Smooth muscle cell (in vitro differentiated cells): ENCODE measurements around the gene CDC26. TPM values are rescaled to one million over a fixed set of nuclear protein-coding genes. Genes with fewer than 3 reads are reported as not detected.

Experiments
- DNase-seq: peaks from one replicate; lab custom pipeline; 2025; ENCODE audit not compliant: unreplicated experiment; lab: John Stamatoyannopoulos, UW
- H2AFZ ChIP-seq: fragments of 200-600 bp; sonication (generic); 2 replicates; pipeline ENCODE4 v1.6.0; 2016; ENCODE audit warnings: antibody characterized with exemption, low read depth, mild to moderate bottlenecking
- H3F3A ChIP-seq: fragments of 200-600 bp; sonication (generic); 2 replicates; pipeline ENCODE4 v1.6.0; 2017; ENCODE audit warnings: antibody characterized with exemption, low read depth
- H3K27ac ChIP-seq: fragments of 200-600 bp; sonication (generic); 2 replicates; pipeline ENCODE4 v1.5.1; 2016; ENCODE audit warnings: low read depth, mild to moderate bottlenecking
- H3K27me3 ChIP-seq: fragments of 200-600 bp; sonication (generic); 2 replicates; pipeline ENCODE4 v1.6.1; 2016; ENCODE audit warnings: low read depth, mild to moderate bottlenecking
- H3K36me3 ChIP-seq: fragments of 200-600 bp; sonication (generic); 2 replicates; pipeline ENCODE4 v1.5.1; 2016; ENCODE audit warnings: low read depth
- H3K4me1 ChIP-seq: fragments of 200-600 bp; sonication (generic); 2 replicates; pipeline ENCODE4 v1.5.1; 2016; ENCODE audit warnings: low read depth
- H3K4me2 ChIP-seq: fragments of 200-600 bp; sonication (generic); 2 replicates; pipeline ENCODE4 v1.6.0; 2016; ENCODE audit warnings: mild to moderate bottlenecking
- H3K4me3 ChIP-seq: fragments of 200-600 bp; sonication (generic); 2 replicates; pipeline ENCODE4 v1.5.1; 2016; ENCODE audit warnings: mild to moderate bottlenecking
- H3K79me2 ChIP-seq: fragments of 200-600 bp; sonication (generic); 2 replicates; pipeline ENCODE4 v1.6.0; 2016; ENCODE audit warnings: low read depth, mild to moderate bottlenecking
- H3K9ac ChIP-seq: fragments of 200-600 bp; sonication (generic); 2 replicates; pipeline ENCODE4 v1.6.0; 2016; ENCODE audit warnings: low read depth
- H3K9me3 ChIP-seq: fragments of 200-600 bp; sonication (generic); replicated peaks from 2 replicates; pipeline ENCODE4 v1.5.1; 2016; ENCODE audit warnings: low read depth
- H4K20me1 ChIP-seq: fragments of 200-600 bp; sonication (generic); 2 replicates; pipeline ENCODE4 v1.6.0; 2016; ENCODE audit warnings: low read depth
- CTCF ChIP-seq: fragments of 200-600 bp; sonication (generic); IDR thresholded peaks from 2 replicates; pipeline ENCODE4 v1.5.1; 2017; ENCODE audit warnings: borderline replicate concordance, mild to moderate bottlenecking, antibody characterized with exemption; ENCODE audit not compliant: insufficient read depth, poor library complexity, severe bottlenecking
- WGBS: methylation state at CpG from one replicate; pipeline ENCODE4 v1.1.7; 2016; ENCODE audit warnings: low lambda C conversion rate; 5-methylcytosine and 5-hydroxymethylcytosine counted together
- polyA plus RNA-seq: library from polyadenylated mRNA; unstranded; fragments of >200 nt; fragmentation: Nextera tagmentation; extraction: Ambion mirVana; gene quantifications from 2 replicates; pipeline ENCODE4 v1.2.1, GENCODE V29; 2016
- total RNA-seq: library from RNA; depleted of rRNA; stranded (reverse); fragments of >200 nt; gene quantifications from 2 replicates; pipeline ENCODE4 v1.2.3, GENCODE V29; 2014

CDC26 gene
- total and polyA plus RNA-seq, 2 experiments from 2014 or later, result 49.3 to 59.8 TPM

GRCh38 chr9:113307396-113307975, 32.1 kb upstream of the CDC26 start:
- H2AFZ ChIP-seq, result no peak overlapping the region
- H3K4me2 ChIP-seq, result no peak overlapping the region
- WGBS, result 77% methylated on average over 8 of the region's 8 CpGs
- H3K4me1 ChIP-seq, result no peaks in the 10 kb centered on the region
- no peaks in the 10 kb centered on the region for H3K79me2 ChIP-seq
- H3K27ac ChIP-seq, result no peak overlapping the region
- no peaks in the 10 kb centered on the region for H3F3A ChIP-seq
- H3K4me3 ChIP-seq, result no peak overlapping the region
- H3K36me3 ChIP-seq, result no peaks in the 10 kb centered on the region
- no peaks in the 10 kb centered on the region for H3K9me3 ChIP-seq
- H3K9ac ChIP-seq, result no peak overlapping the region
- H3K27me3 ChIP-seq, result no peaks in the 10 kb centered on the region
- no peak for DNase-seq
- H4K20me1 ChIP-seq, result no peaks in the 10 kb centered on the region
- TF ChIP-seq CTCF, result no peak

GRCh38 chr9:113306566-113306965, 31.2 kb upstream of the CDC26 start:
- H3K27ac ChIP-seq, result no peak overlapping the region
- WGBS, result 91% methylated on average over 1 of the region's 1 CpG
- no peaks in the 10 kb centered on the region for H3K9me3 ChIP-seq
- no peaks in the 10 kb centered on the region for H4K20me1 ChIP-seq
- H3K4me3 ChIP-seq, result no peak overlapping the region
- H3K79me2 ChIP-seq, result no peaks in the 10 kb centered on the region
- no peaks in the 10 kb centered on the region for H3F3A ChIP-seq
- H2AFZ ChIP-seq, result no peak overlapping the region
- no peak overlapping the region for H3K4me2 ChIP-seq
- no peaks in the 10 kb centered on the region for H3K36me3 ChIP-seq
- H3K9ac ChIP-seq, result no peak overlapping the region
- no peaks in the 10 kb centered on the region for H3K27me3 ChIP-seq
- no peak for TF ChIP-seq CTCF
- H3K4me1 ChIP-seq, result no peaks in the 10 kb centered on the region
- no peak for DNase-seq

- no peak within 1 kb of the TSS for H3K4me3 ChIP-seq
- DNase-seq, result no peak
- H3K4me2 ChIP-seq, result no peak within 1 kb of the TSS
- no peaks in the 10 kb centered on the region for H4K20me1 ChIP-seq
- no peaks in the 10 kb centered on the region for H3K27me3 ChIP-seq
- H3F3A ChIP-seq, result no peaks in the 10 kb centered on the region
- H3K79me2 ChIP-seq, result no peaks in the 10 kb centered on the region
- no peak within 1 kb of the TSS for H2AFZ ChIP-seq
- no peak within 1 kb of the TSS for H3K27ac ChIP-seq
- no peaks in the 10 kb centered on the region for H3K9me3 ChIP-seq
- WGBS, result 88% methylated on average over 25 of the region's 25 CpGs
- no peak for TF ChIP-seq CTCF
- H3K36me3 ChIP-seq, result no peaks in the 10 kb centered on the region
- H3K9ac ChIP-seq, result no peak within 1 kb of the TSS
- H3K4me1 ChIP-seq, result no peaks in the 10 kb centered on the region
Observed at GRCh38 chr9:113302792-113303418, 27.5 kb upstream of the CDC26 start, which contains the start of gene RNF183. Gene RNF183, minus strand, starts transcription at chr9:113303376. Its CDS starts 5,192 bp downstream, at chr9:113298184.

GRCh38 chr9:113301548-113301947, 26.2 kb upstream of the CDC26 start:
- Histone ChIP-seq H3F3A (no peaks in the 10 kb centered on the region), H4K20me1 (no peaks in the 10 kb centered on the region), H3K27me3 (no peaks in the 10 kb centered on the region), H2AFZ (no peak overlapping the region), H3K4me2 (no peak overlapping the region), H3K4me1 (no peaks in the 10 kb centered on the region), H3K79me2 (no peaks in the 10 kb centered on the region), H3K36me3 (no peaks in the 10 kb centered on the region), H3K4me3 (no peak overlapping the region), H3K9me3 (no peaks in the 10 kb centered on the region), H3K27ac (no peak overlapping the region), H3K9ac (no peak overlapping the region)
- WGBS, result 83% methylated on average over 8 of the region's 8 CpGs
- no peak for DNase-seq
- no peak for TF ChIP-seq CTCF
